Measurements from ENCODE around the gene ZBTB17. TPM values are rescaled to one million over a fixed set of nuclear protein-coding genes. Genes with fewer than 3 reads are reported as not detected.
A peak's percentile ranks its signal among the peaks of the same experiment; 100 is the strongest.

Gene ZBTB17
- total and polyA plus RNA-seq, 9 of the 15 experiments (the other 6 are each of a cell fraction or from before 2014, with no cell fraction given): 1.1 to 53.4 (median 29.6) TPM

DNA sequence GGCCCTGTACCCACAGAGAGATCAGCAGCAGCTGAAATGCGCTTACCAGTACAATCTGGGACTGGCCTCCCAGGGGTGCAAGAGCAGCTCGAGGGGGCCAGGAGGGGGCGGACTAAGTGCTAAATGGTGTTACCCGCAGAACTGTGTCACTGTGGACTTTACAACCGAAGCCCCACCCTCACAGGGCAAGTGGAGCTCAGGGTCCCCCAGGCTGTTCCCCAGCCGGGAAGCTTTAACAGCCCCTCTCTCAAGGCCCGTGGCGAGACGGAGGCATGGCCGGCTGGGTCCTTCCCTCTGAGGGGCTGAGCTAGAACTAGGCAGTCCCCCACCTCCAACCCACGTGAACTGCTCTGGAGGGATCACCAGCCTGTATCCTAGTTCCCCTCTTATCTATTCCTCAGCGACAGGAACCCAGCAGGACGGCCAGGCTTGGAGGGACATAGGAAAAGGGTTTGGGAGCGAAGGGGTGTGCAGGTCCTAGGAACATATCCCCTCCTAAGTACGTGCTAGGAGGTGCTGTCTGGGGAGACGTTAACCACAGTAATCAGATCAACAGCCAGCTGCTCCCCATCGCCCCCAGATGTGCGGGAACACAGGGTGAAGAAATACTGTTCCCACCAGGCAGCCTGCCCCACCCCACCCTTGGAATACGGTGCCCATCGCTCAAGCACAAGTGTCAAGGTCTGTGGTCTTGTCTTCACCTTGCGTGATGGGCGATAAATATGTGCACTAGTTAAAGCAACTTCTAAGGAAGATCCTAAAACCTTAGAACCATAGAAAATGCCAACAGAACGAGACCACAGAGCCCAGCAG is 24.4 kb downstream of the ZBTB17 start:
- peak; percentile 14 for ATAC-seq
- Histone ChIP-seq H3K9ac (ENCODE audit: insufficient read depth in 1 of 2, low read depth in 2 of 2, low read length in 2 of 2) (peak overlapping the region; percentile 81 to 84), H3K4me1 (replicated peaks in 1 of 2; ENCODE audit: control insufficient read depth in 2 of 2, insufficient read depth in 2 of 2, low read length in 2 of 2) (peaks cover 60 to 67% of the 10 kb centered on the region in 2 experiments), H4K20me1 (replicated peaks; ENCODE audit: control insufficient read depth, insufficient read depth, low read length) (peaks cover 4% of the 10 kb centered on the region; the same call in 1 of the 2 replicates), H3K4me2 (ENCODE audit: insufficient read depth, low read length) (peak overlapping the region; percentile 73), H3K9me3 (replicated peaks; ENCODE audit: control insufficient read depth, insufficient read depth, low read depth, low read length) (no peaks in the 10 kb centered on the region), H3K79me2 (ENCODE audit: control insufficient read depth, insufficient read depth, low read length) (peaks cover 88% of the 10 kb centered on the region), H3K4me3 (peak overlapping the region; percentile 0; the same call in 1 of the 2 replicates), H3K36me3 (ENCODE audit: control insufficient read depth, insufficient read depth, low read length) (peaks cover 42% of the 10 kb centered on the region; the same call in 2 of the 3 replicates), H3K27ac (ENCODE audit: extremely low read depth, low read depth, low read length) (peak overlapping the region; percentile 97), H3K9me1 (ENCODE audit: control insufficient read depth, insufficient read depth, low read length) (peaks cover 8% of the 10 kb centered on the region), H3K27me3 (ENCODE audit: control insufficient read depth in 2 of 2, insufficient read depth in 2 of 2, low read length in 2 of 2) (no peaks in the 10 kb centered on the region), H2AFZ (ENCODE audit: low read depth, low read length) (peak overlapping the region; percentile 43)
- in situ Hi-C loops (cut with MboI) (no loop called here), intact Hi-C loops (cut with micrococcal nuclease) (loop anchor here (1.0 to 5.0 kb wide), 5 partner anchors 41 to 159 kb away; no protein-coding TSS in a partner anchor)
- WGBS (ENCODE audit: insufficient coverage, low coverage, missing lambda C conversion rate): 20% methylated on average over 23 of the region's 23 CpGs
- peak; percentile 57 for FAIRE-seq
- ChIA-PET CTCF (ENCODE audit: low intra/inter-chr PET ratio) (interaction anchor here (1.0 to 1.4 kb wide), 2 partner anchors 148 to 160 kb away, joined by 3 to 6 read pairs; no protein-coding TSS in a partner anchor), POLR2A (interaction anchor here (0.6 to 3.3 kb wide), 13 partner anchors 9 to 687 kb away, joined by 3 to 20 read pairs (median 5); no protein-coding TSS in a partner anchor)
- DNase-seq (ENCODE audit: extremely low read depth in 1 of 4, low spot score in 3 of 4): peak; percentile 65 to 77 (median 70)
- no TSS peak for BruUV-seq (replicated peaks)
- TF ChIP-seq EGR1 (conservative IDR thresholded peaks at IDR 0.05) (peak; percentile 20; the same call in 1 of the 2 replicates), ZC3H4 (CRISPR knock-in tag; IDR thresholded peaks at IDR 0.05; ENCODE audit: borderline replicate concordance) (0 out of 2 replicates have a peak, but pooled peaks have one; percentile 8), PTBP1 (IDR thresholded peaks at IDR 0.05; ENCODE audit: low read depth, low read length) (no peak), MAZ (CRISPR knock-in tag; conservative IDR thresholded peaks at IDR 0.05 in 1 of 2, IDR thresholded peaks at IDR 0.05 in 1 of 2) (peak in 1 of 2 experiments; percentile 21; a peak in 2 of 4 replicates), RBFOX2 (IDR thresholded peaks at IDR 0.05; ENCODE audit: low read depth, low read length) (peak; percentile 63), LARP7 (IDR thresholded peaks at IDR 0.05) (no peak), DMBX1 (CRISPR knock-in tag; IDR thresholded peaks at IDR 0.05; ENCODE audit: borderline replicate concordance) (peak; percentile 18; the same call in 1 of the 2 replicates), ZBTB7A (IDR thresholded peaks at IDR 0.05; ENCODE audit: borderline replicate concordance, control insufficient read depth, low read depth, low read length) (0 out of 2 replicates have a peak, but pooled peaks have one; percentile 47), RBM25 (IDR thresholded peaks at IDR 0.05; ENCODE audit: low read depth, low read length, severe bottlenecking) (no peak), CEBPB (tag; IDR thresholded peaks at IDR 0.05) (no peak)
- TF ChIP-seq, protein P1, sequence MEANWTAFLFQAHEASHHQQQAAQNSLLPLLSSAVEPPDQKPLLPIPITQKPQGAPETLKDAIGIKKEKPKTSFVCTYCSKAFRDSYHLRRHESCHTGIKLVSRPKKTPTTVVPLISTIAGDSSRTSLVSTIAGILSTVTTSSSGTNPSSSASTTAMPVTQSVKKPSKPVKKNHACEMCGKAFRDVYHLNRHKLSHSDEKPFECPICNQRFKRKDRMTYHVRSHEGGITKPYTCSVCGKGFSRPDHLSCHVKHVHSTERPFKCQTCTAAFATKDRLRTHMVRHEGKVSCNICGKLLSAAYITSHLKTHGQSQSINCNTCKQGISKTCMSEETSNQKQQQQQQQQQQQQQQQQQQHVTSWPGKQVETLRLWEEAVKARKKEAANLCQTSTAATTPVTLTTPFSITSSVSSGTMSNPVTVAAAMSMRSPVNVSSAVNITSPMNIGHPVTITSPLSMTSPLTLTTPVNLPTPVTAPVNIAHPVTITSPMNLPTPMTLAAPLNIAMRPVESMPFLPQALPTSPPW (CRISPR knock-in tag; IDR thresholded peaks at IDR 0.05): peak; percentile 71
- TF ChIP-seq, protein P2, sequence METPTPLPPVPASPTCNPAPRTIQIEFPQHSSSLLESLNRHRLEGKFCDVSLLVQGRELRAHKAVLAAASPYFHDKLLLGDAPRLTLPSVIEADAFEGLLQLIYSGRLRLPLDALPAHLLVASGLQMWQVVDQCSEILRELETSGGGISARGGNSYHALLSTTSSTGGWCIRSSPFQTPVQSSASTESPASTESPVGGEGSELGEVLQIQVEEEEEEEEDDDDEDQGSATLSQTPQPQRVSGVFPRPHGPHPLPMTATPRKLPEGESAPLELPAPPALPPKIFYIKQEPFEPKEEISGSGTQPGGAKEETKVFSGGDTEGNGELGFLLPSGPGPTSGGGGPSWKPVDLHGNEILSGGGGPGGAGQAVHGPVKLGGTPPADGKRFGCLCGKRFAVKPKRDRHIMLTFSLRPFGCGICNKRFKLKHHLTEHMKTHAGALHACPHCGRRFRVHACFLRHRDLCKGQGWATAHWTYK (CRISPR knock-in tag; IDR thresholded peaks at IDR 0.05): peak; percentile 27; the same call in 1 of the 2 replicates
- TF ChIP-seq, protein P3, sequence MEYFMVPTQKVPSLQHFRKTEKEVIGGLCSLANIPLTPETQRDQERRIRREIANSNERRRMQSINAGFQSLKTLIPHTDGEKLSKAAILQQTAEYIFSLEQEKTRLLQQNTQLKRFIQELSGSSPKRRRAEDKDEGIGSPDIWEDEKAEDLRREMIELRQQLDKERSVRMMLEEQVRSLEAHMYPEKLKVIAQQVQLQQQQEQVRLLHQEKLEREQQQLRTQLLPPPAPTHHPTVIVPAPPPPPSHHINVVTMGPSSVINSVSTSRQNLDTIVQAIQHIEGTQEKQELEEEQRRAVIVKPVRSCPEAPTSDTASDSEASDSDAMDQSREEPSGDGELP (CRISPR knock-in tag; IDR thresholded peaks at IDR 0.05; ENCODE audit: borderline replicate concordance): peak; percentile 34; the same call in 1 of the 2 replicates
- TF ChIP-seq, protein P4, sequence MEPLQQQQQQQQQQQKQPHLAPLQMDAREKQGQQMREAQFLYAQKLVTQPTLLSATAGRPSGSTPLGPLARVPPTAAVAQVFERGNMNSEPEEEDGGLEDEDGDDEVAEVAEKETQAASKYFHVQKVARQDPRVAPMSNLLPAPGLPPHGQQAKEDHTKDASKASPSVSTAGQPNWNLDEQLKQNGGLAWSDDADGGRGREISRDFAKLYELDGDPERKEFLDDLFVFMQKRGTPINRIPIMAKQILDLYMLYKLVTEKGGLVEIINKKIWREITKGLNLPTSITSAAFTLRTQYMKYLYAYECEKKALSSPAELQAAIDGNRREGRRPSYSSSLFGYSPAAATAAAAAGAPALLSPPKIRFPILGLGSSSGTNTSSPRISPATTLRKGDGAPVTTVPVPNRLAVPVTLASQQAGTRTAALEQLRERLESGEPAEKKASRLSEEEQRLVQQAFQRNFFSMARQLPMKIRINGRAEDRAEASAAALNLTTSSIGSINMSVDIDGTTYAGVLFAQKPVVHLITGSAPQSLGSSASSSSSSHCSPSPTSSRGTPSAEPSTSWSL (CRISPR knock-in tag; IDR thresholded peaks at IDR 0.05; ENCODE audit: borderline replicate concordance): 0 out of 2 replicates have a peak, but pooled peaks have one; percentile 15

All from K562 (cell line).